GM18520 (cell line): ENCODE data around the gene HOXA10.

Experiments
- ATAC-seq: cut with Tn5 transposase; IDR thresholded peaks from one replicate; pipeline ENCODE4 v1.9.1; 2021; ENCODE audit not compliant: unreplicated experiment

HOXA10 gene

DNA sequence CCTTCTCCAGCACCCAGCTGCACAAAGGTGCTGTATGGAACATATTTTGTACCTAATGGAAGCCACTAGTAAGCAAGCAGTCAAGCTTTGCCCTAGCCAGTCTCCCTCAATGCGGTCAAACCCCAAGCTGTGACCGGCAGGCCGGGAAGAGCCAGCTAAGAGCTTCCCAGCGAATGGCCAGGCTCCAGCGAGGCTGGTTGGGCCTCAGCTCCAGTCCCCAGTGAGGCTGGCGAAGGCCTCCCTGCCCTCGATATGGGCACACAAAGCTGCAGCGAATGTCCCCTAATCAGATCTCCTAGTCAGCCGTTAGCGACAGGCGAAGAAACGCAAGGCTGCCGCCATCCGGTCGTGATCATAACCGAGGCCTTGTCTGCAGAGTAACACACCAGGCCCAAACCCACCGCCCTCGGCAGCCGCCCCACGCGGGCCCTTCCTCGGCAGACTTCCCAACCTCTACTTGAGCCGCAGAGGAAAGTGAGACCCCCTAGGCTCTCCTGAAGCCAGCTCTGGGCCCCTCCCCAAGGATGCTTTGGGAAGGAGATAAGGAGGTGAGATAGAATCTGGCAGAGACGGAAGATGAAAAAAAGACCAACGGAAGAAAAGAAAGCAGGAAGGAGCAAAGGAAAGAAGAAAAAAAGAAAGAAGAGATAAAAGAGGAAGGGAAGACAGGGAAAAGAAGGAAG, 5.7 kb downstream of the HOXA10 start:
- no peak for ATAC-seq

DNA sequence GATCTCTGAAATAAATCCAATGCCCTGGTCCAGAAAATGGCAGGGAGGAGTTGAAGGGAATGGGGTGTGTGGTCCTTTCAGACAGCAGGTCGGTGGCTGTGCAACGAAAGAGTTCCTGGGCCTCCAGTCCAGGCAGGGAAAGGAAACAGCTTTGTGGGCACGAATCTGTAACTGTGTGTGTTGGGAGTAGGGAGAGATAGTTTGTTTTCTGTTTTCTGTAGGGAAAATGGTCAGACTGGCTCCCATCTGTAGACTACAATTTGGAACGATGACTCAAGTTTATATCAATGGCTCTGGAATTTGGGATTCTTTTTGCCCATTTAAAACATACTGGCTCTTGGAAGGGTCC, 6.2 kb downstream of the HOXA10 start:
- no peak for ATAC-seq

DNA sequence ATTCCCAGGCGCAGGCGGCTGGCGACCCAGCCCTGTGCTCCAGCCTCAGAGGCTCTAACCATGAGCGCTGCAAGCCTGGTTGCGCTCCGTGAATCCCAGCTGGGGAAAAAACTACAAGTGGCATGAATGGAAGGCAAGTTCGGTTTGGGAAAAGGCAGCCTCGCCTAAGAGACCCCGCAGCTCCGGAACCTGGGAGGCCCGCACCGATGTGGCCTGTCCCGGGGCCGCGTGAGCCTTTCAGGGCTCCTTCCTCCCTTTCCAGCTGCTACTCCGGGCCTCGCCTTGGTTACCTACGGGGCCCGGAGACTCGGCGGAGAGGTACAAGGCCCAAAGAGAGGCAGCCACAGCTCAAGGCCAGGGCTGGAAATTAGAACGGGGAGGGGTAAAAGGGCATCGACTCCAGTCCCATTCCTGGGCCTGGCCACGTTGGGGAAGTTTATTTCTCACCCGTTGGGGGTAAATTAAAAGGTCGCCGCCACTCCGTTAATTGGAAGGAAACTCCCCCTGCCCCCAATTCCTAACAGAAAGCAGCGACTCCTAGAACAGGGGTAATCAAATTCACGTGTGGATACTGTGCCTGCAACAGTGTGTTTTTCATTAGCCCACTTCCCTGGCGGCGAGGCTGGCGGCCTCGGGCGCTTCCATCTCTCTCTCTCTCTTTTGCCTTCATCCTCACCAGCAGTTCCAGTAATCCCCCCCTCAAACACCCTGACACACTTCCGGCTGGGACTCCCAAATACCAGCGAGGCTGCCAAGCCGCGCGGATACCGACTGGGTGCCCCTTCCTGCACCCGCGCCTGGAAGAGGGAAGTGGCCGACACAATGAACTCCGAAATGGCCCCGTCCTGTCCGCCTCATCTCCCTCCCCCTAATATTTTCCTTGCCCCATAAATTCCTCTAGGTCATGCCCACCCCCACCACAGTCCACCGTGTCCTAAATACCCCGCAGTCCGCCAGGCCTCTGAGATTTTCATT, 7.3 kb downstream of the HOXA10 start:
- no peak for ATAC-seq

DNA sequence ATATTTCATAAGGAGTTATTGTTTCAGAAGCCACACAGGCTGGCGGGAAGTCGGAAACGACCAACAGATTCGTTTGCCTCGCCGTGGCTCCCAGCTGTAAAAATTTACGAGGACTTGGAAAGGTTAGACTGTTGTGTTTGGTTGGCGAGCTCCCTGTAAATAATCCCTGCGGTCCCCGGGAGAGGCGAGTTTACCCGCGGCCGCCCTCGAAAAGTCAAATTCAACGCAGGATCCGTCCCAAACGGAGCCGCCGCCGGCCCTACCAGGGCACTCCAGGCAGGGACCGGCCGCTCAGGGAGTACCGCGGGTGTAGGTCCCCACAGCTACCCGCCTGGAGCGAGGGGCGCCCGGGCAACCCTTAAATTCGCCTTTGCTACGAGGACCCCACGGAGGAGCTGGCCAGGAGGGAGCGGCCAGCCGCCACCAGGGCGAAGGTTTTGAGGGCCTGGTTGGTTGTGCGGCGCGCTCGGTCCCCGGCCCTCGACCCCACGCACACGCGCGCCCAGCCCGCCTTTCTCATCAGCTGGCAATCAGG, 8.1 kb downstream of the HOXA10 start:
- ATAC-seq, result no peak

DNA sequence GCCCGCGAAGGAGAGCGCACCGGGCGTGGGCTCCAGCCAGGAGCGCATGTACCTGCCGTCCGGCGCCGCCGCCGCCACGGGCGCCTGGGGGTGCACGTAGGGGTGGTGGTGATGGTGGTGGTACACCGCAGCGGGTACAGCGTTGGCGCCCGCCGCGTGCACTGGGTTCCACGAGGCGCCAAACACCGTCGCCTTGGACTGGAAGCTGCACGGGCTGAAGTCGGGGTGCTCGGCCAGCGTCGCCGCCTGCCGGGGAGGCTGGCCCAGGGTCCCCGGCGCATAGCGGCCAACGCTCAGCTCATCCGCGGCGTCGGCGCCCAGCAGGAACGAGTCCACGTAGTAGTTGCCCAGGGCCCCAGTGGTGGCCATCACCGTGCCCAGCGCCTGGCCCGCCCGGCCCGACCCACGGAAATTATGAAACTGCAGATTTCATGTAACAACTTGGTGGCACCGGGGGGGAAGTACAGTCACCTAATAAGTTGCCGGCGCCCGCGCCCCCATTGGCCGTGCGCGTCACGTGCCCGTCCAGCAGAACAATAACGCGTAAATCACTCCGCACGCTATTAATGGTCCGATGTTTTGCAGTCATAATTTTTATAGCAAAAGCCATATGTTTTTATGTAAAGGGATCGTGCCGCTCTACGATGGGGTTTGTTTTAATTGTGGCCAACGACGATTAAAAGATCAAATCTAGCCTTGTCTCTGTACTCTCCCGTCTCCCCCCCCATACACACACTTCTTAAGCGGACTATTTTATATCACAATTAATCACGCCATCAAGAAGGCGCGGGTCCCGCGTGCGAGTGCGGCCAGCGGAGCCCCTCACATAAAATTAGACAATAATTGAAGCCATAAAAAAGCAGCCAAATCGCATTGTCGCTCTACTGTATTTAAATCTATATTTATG, 8.8 kb downstream of the HOXA10 start, which contains the start of gene HOXA9:
Gene HOXA9, minus strand, starts transcription at position 449 of the 907 bp plus-strand sequence. Its CDS starts 80 bp downstream, at position 369.
- ATAC-seq, result no peak

DNA sequence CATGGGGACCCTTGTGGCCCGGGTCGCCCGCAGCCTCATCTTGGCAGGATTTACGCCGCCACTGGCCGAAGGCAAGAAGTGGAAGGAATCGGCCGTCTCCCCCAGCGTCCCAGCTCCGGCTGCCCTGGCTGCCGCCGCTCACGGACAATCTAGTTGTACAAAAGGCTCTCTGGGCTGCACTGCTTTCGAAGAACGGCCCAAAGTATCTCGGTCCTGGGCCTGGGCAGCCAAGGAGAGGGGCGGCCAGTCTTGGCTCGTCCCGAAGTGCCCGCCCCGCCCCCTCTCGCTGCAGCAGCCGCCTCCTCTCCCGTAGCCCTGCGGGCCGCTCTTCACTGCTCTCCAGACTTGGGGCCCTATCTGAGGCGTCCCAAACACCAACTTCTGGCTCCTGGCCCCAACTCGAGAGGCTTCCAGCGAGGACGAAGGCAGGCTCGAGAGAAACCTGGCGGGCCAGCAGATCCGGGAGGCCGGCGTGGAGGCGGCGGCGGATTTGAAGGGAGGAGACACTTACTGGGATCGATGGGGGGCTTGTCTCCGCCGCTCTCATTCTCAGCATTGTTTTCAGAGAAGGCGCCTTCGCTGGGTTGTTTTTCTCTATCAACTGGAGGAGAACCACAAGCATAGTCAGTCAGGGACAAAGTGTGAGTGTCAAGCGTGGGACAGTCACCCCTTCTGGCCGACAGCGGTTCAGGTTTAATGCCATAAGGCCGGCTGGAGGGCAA, 9.6 kb downstream of the HOXA10 start:
- no peak for ATAC-seq

DNA sequence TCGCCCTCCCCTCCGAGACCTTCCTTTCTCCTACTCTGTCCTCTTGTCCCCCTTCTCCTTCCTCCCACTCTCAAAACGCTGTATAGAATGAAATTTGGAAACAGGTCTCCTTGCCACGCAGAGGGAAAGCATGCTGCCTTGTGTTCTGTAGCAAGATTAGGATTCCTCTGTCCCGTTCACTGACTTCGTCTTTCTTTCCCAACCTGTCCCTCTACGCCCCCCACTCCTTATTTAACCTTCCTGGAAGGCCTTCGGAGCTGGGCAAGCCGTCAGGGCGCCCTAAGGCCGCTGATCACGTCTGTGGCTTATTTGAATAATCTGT, 10.1 kb downstream of the HOXA10 start:
- no peak for ATAC-seq

DNA sequence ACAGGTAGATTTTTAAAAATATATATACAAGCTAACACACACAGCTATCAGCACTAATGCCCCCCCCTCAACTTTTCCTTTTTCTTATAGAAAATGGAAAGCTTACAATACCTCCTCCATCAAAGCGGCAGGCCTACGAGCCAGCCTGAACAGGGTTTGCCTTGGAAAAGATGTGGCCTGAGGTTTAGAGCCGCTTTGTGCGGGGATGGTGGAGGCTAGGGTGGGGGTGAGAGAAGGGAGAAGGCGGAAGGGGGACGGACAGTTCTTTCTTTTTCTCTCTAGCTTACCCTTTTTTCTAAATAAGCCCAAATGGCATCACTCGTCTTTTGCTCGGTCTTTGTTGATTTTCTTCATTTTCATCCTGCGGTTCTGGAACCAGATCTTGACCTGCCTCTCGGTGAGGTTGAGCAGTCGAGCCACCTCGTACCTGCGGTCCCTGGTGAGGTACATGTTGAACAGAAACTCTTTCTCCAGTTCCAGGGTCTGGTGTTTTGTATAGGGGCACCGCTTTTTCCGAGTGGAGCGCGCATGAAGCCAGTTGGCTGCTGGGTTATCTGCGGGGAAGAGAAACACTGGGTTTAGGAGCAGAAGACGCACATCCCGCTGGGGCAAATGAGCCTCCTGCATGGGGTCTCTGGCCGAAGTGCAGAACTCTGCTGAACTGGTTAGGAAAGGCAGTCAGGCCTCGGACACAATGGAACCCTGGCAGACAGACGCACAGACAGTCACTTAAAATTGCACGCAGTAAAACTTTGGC, 10.7 kb downstream of the HOXA10 start:
- ATAC-seq, result no peak

DNA sequence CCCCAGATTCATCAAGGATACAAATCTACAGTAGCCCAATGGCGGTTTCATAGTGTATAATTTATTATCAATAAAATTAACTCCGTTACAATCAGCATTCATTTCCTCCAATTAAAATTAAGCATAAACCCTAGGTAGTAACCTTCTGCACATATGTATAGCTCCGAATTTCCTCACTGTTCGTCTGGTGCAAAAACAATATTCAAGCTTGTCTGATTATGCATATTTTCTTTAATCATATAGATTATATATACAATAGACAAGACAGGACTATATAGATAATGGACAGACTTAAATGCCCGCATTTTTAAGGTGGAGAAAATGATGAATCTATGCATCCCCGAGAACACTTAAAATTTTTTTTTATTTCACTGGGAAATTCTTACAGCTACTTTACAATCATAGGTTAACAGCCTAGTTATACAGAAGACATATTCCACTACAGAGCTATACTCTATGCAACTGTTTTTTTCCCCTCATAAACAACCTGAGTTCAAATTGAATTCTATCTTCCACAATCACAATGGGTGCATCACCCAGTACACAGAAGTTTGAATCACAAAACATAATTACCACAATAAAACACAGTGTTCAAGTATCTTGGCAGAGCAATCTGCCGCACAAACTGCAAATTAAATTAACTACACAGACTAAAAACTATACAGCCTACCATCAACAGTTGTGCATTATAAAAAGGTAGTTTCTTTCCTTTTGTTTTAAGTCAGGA, 11.4 kb downstream of the HOXA10 start:
- ATAC-seq, result no peak

DNA sequence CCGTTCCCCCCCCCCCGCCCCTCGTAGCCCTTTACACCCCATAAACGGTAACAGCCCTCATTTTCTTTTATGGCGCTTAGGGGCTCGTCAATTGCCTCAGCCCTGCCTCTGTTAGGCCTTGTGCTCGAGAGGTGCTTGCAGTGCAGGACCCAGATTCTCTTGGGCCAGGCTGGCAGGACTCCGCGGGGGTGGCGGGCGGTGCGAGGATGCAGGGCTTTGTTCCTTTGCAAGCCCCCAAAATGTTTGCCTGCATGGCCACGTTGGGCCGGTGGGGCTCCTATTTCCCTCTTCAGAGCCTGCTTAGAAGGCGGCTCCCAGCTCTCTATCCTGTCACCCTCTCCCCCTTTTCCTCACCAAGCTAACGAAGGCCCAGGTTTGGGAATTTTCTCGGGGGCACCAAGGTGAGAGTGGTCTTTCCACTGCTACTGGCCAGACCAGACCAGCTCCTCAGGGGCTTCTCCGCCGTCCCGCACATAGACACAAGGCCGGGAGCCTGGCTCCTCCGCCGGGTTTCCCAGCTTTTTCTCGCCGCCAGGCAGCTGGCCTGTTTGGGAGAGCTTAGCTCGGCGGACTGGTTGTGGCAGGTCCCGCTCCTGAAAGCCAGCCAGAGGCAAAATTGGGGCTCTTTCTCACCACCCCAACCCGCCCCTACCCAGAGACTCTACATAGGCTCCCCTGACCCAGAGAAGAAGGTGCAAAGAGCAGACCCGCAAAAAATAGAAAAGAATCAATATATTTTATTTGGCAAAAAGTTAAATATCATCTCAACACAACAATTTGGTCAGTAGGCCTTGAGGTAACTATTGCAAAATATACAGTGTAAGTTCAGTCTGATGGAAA, 12.2 kb downstream of the HOXA10 start:
- ATAC-seq, result no peak

DNA sequence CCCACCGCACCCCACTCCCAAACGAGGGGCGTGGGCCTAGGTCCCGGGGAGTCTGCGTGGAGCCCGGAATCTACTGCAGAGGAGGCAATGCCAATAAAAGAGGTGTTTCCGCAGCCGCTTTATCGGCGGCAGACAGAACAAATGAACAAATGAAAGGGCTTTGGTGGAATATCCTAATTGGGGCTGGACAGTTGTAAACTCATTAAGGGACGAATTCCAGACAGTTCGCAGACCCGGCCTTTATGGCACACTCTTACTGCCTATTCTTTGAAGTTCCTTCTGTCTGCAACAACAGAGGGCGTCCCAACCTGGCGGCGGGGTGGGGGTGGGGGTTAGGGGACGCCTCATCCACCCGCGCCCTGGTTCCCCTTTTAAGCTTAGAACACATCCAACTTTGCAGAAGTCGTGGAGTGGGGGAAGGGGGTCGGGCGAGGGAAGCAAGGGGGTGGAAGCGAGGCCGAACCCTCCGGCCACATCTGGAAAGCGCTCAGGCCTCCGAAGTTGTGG, 12.9 kb downstream of the HOXA10 start:
- ATAC-seq, result no peak

DNA sequence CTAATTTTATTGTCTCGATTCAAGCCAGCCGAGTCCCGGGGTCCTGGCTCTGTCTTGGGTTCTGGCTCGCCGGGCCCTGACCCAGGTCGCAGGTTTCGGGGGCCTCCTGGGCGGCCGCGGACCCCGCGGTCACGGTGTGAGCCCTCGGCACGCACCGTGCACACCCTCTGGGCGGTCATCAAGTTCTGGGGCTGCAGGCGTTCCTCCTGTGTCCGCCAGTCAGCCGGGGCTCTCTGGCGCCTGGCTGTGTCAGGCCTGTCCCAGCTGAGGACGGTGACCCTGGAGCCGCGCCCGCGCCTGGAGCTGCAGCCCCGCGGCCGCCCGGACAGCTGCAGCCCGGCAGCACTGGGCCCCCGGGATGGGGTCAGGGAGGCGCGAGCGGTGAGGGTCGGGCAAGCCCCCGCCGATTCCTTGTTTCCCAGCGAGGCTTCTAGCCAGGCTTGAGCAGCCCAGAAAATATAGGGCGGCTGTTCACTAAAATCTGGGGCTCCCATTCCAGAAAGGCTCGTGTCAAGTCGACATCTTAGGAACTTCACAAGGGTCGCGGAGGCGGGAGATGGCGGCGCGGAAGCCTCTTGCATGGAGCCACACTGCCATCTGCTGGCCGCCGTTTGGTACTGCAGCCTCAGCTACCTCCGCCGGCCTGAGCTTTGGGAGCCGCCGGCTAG, 13.4 kb downstream of the HOXA10 start:
- peak; percentile 67 for ATAC-seq

DNA sequence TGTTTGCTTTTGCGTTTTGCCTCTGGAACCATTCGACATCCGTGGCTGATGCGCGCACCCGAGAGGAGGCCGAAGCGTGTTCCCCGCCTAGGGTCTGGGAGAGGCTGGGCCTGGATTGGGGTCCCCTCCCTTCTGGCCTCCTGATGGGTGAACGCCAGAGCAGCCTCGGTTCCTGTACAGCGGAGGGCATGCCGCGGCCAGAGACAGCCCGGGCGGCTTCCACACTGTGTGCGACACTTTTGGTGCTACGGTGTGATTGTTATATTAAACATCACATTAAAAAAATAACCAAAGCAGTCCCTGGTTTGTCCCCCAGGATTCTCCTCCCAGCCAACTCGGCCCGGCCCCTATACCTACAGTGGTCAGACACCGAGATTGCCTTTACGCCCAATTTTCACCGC, 14.0 kb downstream of the HOXA10 start:
- ATAC-seq, result no peak

DNA sequence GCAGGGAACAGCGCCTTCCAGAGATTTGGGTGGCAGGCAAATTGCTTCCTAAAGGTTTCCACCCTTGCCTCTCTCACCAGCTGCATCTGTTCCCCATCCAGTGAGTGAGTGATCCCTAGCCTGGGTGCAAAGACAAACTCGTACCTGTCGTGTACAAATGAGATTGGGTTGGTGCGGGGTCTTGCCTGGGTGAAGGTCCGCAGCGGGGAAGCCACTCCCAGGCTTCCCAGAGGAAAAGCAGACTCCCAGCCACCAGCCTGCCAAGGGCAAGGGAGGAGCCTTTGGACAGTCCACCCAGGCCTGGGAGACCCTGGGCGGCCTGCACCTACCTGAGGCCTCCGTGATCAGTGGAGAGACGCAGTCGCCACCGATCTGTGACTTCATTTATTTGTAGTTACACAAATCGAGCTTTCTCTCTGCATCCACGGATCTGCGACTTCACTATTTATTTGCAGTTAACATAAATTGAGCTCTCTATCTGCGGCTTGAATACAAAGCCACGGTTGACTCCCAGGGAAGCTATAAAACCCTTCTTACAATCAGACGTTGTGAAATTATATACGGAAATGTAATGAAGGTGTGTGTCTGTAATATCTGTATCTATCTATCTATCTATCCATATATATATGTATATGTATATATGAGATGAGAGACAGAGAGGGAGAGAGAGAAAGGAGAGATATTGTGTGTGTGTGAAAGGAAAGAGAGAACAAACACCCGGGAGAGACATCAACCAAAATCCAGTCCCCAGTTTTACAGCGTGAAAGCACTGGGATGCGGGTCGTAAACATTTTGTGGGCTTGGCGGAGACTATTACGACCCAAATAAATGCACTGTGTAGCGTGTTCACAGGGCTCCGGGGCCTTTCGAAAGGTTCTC, 14.6 kb downstream of the HOXA10 start:
- no peak for ATAC-seq

DNA sequence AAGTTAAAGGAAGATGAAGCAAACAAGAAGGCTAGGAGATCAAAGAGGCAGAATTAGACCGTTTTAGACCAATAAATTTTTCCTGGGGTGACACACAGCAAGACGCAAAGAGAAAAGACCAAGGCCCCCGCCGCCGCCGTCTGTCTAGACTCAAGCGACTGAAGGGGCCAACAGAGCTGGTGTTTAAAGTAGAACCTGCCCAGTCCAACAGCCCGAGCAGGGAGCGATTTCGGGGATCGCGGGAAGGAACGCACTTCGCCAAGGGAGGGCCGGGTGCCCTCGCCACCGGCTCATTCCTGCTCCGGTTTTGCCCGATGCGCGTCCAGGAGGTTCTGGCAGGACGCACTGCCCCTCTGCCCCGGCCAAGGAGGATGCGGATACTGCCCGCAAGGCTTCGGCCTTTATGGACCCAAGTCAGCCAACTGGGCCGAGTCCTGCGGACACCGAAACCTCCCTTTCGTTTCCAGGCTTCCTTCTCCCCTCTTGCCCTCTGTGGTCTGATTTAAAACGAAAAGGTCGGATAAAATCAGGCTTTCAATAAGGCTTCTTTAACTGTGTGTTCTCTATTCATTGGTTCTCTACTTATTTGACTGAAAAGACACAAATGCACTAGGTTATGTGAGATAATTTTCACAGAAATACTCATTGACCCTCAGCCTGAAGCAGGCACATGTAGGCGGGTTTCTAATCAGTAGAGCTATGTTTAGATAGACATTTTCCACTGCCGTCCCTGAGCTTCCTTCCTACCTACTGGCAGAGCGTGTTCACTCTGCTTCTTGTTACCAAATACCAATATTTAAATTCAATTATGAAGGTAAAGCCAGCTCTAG, 15.5 kb downstream of the HOXA10 start:
- no peak for ATAC-seq
